ENCODE data around the gene EPX. TPM values are rescaled to one million over a fixed set of nuclear protein-coding genes. Genes with fewer than 3 reads are reported as not detected.

The EPX gene
- polyA plus RNA-seq, 1 donor (not counting 4 experiments of a cell fraction or from before 2014, with no cell fraction given): not detected

- Histone ChIP-seq H4K20me1 (ENCODE audit: control insufficient read depth, extremely low read depth, insufficient read depth, low read length) (no peaks in the 10 kb centered on the region), H3K4me2 (ENCODE audit: control insufficient read depth, extremely low read depth, insufficient read depth, low read depth, low read length) (no peak overlapping the region), H2AFZ (ENCODE audit: control insufficient read depth, low read length) (no peak overlapping the region), H3K79me2 (ENCODE audit: control insufficient read depth, insufficient read depth, low read length) (no peaks in the 10 kb centered on the region), H3K4me3 (ENCODE audit: control insufficient read depth in 2 of 3, extremely low read depth in 1 of 3, insufficient read depth in 2 of 3, low read depth in 1 of 3, low read length in 3 of 3) (no peak overlapping the region), H3K4me1 (ENCODE audit: control insufficient read depth, extremely low read depth, insufficient read depth, low read length) (peaks cover 9% of the 10 kb centered on the region), H3K9me3 (ENCODE audit: control insufficient read depth, low read depth, low read length) (no peaks in the 10 kb centered on the region), H3K36me3 (ENCODE audit: control insufficient read depth in 2 of 2, extremely low read depth in 1 of 2, insufficient read depth in 2 of 2, low read length in 2 of 2) (no peaks in the 10 kb centered on the region), H3K9ac (ENCODE audit: control insufficient read depth, extremely low read depth, insufficient read depth, low read length) (no peak overlapping the region), H3K27me3 (ENCODE audit: control insufficient read depth, extremely low read depth, insufficient read depth, low read length) (no peaks in the 10 kb centered on the region), H3K27ac (ENCODE audit: control insufficient read depth, insufficient read depth, low read length) (no peak overlapping the region), H3K9me1 (ENCODE audit: control insufficient read depth, extremely low read depth, insufficient read depth, low read length) (no peaks in the 10 kb centered on the region)
- DNase-seq (ENCODE audit: low read depth, low spot score) (no peak), FAIRE-seq (no peak)
- dilution Hi-C loops (cut with MboI; ENCODE audit: extremely low pct_ligation_motif_present, low sequenced_read_pairs): no loop called here
- no peak for TF ChIP-seq EZH2 (IDR thresholded peaks at IDR 0.05; ENCODE audit: low read length)
- TF ChIP-seq, protein P1, sequence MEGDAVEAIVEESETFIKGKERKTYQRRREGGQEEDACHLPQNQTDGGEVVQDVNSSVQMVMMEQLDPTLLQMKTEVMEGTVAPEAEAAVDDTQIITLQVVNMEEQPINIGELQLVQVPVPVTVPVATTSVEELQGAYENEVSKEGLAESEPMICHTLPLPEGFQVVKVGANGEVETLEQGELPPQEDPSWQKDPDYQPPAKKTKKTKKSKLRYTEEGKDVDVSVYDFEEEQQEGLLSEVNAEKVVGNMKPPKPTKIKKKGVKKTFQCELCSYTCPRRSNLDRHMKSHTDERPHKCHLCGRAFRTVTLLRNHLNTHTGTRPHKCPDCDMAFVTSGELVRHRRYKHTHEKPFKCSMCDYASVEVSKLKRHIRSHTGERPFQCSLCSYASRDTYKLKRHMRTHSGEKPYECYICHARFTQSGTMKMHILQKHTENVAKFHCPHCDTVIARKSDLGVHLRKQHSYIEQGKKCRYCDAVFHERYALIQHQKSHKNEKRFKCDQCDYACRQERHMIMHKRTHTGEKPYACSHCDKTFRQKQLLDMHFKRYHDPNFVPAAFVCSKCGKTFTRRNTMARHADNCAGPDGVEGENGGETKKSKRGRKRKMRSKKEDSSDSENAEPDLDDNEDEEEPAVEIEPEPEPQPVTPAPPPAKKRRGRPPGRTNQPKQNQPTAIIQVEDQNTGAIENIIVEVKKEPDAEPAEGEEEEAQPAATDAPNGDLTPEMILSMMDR (optimal IDR thresholded peaks at IDR 0.05 in 1 of 3, IDR thresholded peaks at IDR 0.05 in 1 of 3, conservative IDR thresholded peaks at IDR 0.05 in 1 of 3; ENCODE audit: extremely low read depth in 1 of 3, insufficient read depth in 2 of 3, low read length in 3 of 3): no peak
These were observed 1.2 kb downstream of the EPX start for GRCh38 chr17:58193641-58194255.

GRCh38 chr17:58195518-58196123 is 3.1 kb downstream of the EPX start:
- Histone ChIP-seq H3K4me1 (ENCODE audit: control insufficient read depth, extremely low read depth, insufficient read depth, low read length) (no peaks in the 10 kb centered on the region), H3K4me3 (ENCODE audit: control insufficient read depth in 2 of 3, extremely low read depth in 1 of 3, insufficient read depth in 2 of 3, low read depth in 1 of 3, low read length in 3 of 3) (no peak overlapping the region), H3K9me3 (ENCODE audit: control insufficient read depth, low read depth, low read length) (no peaks in the 10 kb centered on the region), H3K27ac (ENCODE audit: control insufficient read depth, insufficient read depth, low read length) (no peak overlapping the region), H3K36me3 (ENCODE audit: control insufficient read depth in 2 of 2, extremely low read depth in 1 of 2, insufficient read depth in 2 of 2, low read length in 2 of 2) (no peaks in the 10 kb centered on the region), H2AFZ (ENCODE audit: control insufficient read depth, low read length) (no peak overlapping the region), H3K9me1 (ENCODE audit: control insufficient read depth, extremely low read depth, insufficient read depth, low read length) (no peaks in the 10 kb centered on the region), H3K79me2 (ENCODE audit: control insufficient read depth, insufficient read depth, low read length) (no peaks in the 10 kb centered on the region), H3K27me3 (ENCODE audit: control insufficient read depth, extremely low read depth, insufficient read depth, low read length) (no peaks in the 10 kb centered on the region), H4K20me1 (ENCODE audit: control insufficient read depth, extremely low read depth, insufficient read depth, low read length) (no peaks in the 10 kb centered on the region), H3K4me2 (ENCODE audit: control insufficient read depth, extremely low read depth, insufficient read depth, low read depth, low read length) (no peak overlapping the region), H3K9ac (ENCODE audit: control insufficient read depth, extremely low read depth, insufficient read depth, low read length) (no peak overlapping the region)
- TF ChIP-seq, protein P1 (optimal IDR thresholded peaks at IDR 0.05 in 1 of 3, IDR thresholded peaks at IDR 0.05 in 1 of 3, conservative IDR thresholded peaks at IDR 0.05 in 1 of 3; ENCODE audit: extremely low read depth in 1 of 3, insufficient read depth in 2 of 3, low read length in 3 of 3): no peak
- TF ChIP-seq EZH2 (IDR thresholded peaks at IDR 0.05; ENCODE audit: low read length): no peak
- FAIRE-seq (no peak), DNase-seq (ENCODE audit: low read depth, low spot score) (no peak)
- dilution Hi-C loops (cut with MboI; ENCODE audit: extremely low pct_ligation_motif_present, low sequenced_read_pairs): no loop called here

Measured in keratinocyte (primary cell).